SH-SY5Y (cell line): ENCODE measurements around the gene PPP1CA.

ENCODE experiments used
- GATA2 ChIP-seq: IDR thresholded peaks from 2 replicates; pipeline ENCODE4 v1.6.1; 2011; ENCODE audit warnings: mild to moderate bottlenecking, low read depth, low read length
- GATA3 ChIP-seq: IDR thresholded peaks from 2 replicates; pipeline ENCODE4 v1.6.1; 2011; ENCODE audit warnings: low read depth, mild to moderate bottlenecking, low read length, moderate library complexity

DNA sequence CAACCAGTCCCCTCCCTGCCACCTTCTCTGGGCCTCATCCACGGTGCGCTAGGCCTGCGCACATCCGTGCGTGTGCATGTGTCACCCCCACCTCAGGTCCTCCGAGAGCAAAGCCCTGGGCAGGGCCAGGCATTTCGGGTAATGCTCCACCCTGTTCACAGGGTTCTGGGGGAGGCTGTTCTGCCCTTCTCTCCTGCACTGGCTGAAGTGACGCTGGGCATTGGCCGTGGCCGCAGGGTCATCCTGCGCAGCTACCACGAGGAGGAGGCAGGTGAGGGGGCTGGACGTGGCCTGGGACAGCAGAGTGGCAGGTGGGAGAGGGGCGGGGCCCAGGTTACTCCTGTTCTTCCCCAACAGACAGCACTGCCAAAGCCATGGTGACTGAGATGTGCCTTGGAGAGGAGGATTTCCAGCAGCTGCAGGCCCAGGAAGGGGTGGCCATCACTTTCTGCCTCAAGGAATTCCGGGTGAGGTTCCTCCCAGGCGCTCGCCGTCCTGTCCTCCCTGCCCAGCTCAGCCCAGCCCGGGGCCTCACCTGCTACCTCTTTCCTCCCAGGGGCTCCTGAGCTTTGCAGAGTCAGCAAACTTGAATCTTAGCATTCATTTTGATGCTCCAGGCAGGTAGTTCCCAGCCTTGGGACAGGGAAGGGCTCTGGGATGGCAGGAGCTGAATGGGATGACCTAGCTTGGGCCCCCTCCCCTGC is 6.0 kb downstream of the PPP1CA start:
- TF ChIP-seq GATA3 (no peak), GATA2 (no peak)
